Astrocyte of the hippocampus (primary cell): Measurements from ENCODE around the gene ZBTB43.

Experiments
- DNase-seq: peaks from one replicate; pipeline ENCODE4 v3.0.0; 2011; ENCODE audit warnings: low read depth, low spot score

The ZBTB43 gene

DNA sequence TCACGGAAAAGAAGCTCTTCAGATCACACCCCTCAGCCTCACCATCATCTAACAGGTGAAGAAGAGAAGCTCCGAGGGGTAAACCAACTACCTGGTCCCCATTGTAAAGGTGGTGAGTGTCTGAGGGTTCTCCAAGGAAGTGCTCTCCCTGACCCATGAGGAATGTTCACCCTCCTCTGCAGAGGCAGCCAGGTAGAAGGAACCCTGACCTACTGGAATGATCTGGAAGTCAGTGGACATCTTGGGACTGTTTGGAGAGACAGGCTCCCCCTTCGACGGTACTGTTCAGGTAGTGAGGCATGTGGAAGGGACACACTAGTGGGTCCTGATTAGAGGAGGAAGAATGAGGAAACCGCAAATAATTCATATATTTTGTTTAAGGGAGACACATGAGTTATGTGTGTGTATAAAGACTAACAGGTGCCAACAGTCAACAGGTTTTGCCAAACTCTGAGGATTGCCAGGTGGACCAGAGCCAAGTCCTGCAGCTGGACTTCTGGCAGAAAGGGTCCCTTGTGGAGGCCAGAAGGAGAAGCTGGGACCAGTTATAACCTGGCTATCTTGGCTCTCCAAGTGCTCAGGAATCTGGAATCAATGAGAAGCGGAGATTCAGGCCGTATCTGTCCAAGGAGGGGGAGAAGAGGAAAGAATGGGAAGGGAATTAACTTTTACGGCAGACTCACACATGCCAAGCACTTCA, 52.6 kb downstream of the ZBTB43 start:
- no peak for DNase-seq

GRCh38 chr9:126859111-126859510, 54.3 kb downstream of the ZBTB43 start:
- no peak for DNase-seq

DNA sequence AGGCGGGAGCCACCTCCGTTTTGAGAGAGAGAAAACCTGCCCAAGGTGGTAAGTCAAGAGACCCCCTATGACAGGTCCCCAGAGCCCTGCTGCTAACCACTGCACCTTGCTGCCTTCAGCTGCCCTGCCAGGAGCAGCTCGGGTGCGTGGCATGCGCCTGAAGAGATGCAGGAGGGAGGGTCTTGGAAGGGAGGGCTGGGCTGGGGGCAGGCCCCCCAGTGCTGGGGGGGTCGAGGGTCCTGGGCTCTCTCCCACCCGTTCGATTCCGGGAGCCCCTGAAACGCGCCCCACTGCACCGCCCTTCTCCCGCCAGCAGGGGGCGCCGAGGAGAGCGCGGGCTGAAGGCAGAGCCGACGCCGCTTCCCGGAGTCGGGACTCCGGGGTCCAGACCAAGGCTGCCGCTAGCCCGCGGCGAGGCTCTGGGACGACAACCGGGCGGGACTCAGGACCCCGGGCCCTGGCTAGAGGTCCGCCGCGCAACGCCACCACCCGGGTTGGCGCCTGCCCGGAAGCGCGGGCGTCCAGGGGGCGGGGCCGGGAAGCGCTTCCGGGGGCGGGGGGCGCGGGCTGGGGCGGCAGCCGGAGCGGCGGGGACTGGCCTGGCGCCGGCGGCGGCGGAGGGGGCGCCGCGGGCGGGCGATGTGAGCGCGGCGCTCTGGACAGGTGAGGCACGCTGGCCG, 55.4 kb downstream of the ZBTB43 start, which contains the start of gene ZBTB34:
Gene ZBTB34 (plus strand): TSS at position 563 of the 680 bp plus-strand sequence. CDS start 18,761 bp downstream, outside the sequence.
- DNase-seq = peak; percentile 81

DNA sequence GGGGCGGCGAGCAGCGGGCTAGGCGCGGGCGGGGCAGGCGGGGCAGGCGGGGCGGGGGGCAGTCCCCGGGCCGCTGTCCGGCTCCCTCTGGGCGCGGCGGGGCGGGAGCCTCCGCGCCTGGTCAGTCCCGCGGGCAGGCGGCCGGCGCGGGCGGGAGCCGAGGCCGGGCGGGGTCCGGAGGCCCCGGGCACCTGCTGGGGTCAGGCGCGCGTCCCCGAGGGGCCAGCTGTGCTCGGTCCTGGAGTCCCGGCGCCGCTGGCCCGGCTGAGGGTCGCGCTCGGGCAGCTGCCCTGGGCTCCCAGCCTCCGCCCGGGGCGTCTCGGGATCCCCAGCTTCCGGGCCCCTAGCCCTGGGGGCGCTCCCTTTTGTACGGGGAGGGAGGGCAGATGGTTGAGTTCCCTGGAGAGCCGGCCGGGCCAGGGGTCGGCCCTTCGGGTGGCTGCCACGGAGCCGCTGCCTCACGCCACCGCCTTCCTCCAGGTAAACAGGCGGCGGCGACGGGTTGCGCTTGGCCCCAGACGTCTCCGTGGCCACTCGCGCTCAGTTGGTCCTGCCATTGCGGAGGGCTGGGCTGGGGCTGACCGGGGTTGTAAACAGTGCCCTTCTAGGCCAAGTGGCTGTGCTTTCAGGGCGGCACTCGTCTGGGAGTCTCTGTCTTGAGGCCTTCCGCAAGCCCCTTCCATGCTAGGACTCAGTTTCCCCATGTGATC, 56.1 kb downstream of the ZBTB43 start:
- DNase-seq = peak; percentile 52

DNA sequence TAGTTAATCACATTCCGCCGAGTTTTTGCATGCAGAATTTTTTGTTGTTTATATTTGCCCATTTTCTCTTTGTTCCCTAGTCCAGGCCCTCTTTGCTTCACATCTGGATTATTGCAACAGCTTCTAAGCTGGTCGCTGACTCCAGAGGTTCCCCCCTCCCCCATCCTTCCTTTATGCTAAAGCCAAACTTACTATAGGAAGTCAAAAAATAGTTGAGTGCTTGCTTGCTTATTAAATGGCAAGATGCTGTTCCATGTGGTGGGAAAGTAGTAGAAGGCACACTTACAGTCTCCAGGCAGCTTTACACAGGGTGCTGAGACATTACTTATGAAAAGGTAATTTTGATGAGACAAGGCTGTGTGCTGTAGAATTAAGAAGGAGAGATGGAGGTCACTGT, 56.9 kb downstream of the ZBTB43 start:
- DNase-seq = no peak

DNA sequence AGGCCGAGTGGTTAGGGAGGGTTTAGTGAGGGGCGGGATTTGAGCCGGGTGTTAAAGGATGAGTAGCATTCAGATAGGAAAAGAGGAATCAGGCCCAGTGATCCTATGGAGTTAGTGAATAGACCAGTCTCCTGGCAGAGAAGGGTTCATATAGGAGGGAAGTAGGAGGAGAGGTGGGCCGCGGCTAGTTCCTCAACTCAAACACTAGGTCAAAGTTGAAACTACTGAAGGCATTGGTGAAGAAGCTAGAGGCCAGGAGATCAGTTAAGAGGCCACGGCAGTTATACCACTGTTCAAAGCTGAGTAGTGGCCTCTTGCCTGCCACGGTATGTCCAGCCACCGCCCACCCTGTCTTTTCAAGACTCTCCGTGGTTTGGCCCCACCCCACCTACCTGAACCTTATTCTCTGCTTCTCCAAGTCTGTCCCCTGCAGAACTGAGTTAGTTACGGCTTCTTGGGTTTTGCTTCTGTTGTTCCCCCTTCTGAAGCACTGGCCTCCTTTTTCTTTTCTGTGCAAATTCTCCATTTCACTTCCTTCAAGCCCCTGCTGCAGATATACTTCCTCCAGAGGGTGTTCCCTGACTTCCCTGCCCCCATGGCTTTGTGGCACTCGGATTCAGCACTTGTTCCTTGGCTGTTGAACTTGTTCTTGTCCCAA, 57.4 kb downstream of the ZBTB43 start:
- no peak for DNase-seq

GRCh38 chr9:126864771-126865170, 59.9 kb downstream of the ZBTB43 start:
- DNase-seq = no peak

DNA sequence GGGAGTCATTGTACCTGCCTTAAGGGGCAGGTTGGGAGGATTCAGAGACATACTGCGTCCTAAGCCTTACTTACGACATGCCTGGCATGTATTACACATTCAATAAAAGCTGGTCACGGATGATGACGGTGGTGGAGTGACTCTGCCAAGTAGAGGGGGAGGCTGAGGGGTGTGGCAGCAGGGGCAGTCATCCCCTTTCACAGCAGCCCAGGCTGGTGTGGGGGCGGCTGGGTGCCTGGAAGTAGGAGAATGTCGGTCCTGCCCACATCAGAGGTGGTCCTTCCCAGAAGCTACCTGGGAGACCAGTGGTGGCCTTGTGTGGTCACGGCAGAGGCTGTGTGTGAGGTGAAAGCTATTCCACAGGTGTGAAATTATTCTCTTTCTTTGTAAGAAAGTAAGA, 64.5 kb downstream of the ZBTB43 start:
- no peak for DNase-seq

DNA sequence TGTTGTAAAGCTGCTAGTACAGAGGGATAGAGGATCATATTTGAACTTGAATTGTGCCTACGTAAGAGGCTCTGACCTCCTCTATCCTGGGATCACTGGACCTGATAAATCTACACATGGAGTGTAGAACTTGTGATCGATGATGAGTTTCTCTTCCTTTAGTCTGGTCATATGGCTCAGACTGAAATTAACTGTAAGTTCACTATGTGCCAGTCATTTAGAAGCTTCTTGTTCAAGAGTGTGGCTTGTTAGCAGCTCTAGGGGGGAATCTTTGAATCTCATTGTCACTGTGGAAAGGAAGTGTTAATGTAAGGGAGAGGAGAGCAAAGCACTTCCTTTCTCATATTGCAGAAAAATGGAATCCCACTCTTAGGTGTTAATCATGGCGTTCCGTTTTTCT, 67.7 kb downstream of the ZBTB43 start:
- DNase-seq = no peak

DNA sequence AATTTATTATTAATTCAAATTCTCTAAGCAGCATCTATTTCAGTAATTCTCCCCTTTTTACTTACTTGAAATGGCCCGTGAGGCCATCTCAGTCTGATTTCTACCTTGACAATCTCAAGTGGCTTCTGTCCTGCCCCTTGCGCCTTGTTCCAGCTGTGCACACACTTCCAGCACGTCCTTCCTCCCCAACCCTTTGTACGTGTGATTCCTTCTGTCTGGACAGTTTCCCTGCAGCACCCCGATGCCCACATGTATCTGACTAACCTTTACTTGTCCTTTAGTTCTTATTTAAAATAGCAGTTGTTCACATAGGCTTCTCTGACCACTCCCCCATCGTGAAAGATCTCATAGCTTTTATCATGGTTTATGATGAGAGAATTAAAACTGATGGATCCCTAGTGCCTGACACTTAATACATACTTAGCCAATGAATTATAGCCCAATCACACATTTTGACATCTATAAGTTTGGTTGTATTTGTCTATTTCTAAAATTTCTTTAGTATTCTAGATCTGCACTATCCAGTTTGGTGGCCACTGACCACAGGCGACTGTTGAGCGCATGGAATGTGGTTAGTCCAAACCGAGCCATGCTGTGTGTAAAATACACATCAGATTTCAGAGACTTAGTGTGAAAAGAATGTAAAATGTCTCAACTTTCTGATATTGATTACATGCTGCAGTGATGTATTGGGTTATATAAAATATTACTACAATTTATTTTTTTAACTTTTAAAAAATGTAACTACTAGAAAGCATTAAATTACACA, 69.9 kb downstream of the ZBTB43 start:
- peak; percentile 46 for DNase-seq

DNA sequence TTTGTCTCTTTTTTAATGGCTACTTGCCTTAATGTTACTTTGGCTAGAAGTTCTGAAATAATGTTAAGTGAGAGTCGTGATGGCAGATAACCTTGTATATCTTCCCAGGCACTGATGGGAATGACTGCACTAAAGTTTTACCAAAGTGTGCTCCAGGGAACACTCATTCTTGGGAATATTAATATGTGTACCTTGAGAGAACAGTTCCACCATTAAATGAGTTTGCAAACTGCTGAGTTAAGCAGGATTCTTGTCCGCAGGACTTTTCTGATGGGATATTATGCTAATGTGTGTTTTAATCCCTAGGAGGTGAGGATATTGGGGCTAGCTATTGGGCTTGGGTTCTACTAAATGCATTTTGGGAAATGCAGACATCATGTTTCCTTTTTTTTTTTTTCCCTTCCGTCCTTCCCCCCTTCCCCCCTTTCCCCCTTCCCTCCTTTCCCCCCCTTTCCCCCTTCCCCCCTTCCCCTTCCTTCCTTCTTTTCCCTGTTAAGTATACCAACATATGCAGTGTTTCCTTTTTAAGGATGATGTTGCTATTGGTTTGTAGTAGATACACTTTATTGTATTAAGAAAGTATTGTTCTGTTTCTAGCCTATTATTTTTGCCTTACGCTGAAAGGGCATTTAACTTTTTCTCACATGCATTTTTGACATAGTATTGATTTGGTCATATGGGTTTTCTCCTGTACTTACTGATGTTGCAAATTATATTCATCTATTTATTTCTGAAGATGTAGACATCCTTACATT, 71.1 kb downstream of the ZBTB43 start:
- no peak for DNase-seq

DNA sequence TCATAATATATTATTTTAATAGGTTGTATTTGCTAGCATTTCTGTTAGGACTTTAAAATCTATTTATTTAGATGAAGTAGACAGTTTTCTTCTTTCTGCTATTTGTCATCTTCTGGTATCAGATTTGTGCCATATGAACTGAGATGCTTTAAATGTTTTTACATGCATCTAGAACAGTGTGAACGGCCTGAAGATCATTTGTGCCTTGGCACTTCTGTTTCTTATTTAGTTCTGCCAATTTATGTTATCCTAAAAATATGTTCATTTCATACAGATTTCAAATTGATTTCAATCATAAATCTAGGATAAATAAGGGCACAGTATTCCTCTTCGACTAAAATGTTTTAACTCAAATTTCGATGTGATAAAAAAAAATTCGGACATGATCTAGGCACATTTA, 71.7 kb downstream of the ZBTB43 start:
- DNase-seq = no peak

GRCh38 chr9:126877418-126877817, 72.6 kb downstream of the ZBTB43 start:
- DNase-seq = no peak

DNA sequence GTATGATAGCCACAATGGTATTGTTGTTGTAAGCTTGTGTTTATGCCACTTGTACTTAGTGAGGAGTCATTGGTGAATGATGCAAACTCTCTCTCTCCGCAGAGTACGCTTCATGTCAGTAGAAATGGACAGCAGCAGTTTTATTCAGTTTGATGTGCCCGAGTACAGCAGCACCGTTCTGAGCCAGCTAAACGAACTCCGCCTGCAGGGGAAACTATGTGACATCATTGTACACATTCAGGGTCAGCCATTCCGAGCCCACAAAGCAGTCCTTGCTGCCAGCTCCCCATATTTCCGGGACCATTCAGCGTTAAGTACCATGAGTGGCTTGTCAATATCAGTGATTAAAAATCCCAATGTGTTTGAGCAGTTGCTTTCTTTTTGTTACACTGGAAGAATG, 74.4 kb downstream of the ZBTB43 start:
- DNase-seq = no peak

GRCh38 chr9:126880226-126880946, 75.5 kb downstream of the ZBTB43 start:
- no peak for DNase-seq

DNA sequence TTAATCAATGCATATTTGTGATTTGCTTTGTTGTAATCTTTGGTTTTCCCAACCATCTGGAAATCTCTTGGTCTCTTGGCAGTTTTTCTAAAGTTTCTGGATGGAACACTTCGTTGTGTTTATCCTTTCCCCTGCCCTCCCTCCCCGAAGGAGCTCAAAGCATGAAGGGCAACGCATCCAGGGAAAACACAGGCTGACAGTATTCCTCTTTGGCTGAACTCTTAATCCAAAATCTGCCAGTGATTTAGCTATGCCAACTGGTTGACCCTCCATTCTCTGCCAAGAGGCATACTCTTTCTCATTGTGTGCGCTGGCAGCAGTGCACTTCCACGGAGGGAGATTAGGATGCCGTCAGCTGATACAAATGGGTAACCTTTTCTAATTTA, 76.1 kb downstream of the ZBTB43 start:
- no peak for DNase-seq

DNA sequence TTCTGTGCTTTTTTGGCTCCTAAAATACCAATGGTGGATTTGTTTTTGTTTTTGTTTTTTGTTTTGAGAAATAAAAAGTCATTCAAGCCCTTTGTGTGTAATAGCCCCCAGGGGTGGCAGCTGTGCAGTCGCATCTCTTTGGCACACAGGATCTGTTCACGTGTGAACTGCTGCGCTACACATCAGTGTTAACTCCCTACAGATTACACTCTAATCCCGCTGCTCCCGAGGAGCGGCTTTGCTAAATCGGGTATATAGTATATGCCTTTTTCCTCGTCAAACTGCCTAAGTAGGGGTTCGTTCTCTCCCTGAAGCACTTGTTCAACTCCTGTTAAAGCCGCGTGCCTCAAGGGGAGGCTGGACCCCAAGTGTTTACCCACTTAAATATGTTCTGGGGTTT, 77.9 kb downstream of the ZBTB43 start:
- DNase-seq = no peak

- peak; percentile 58 for DNase-seq
Observed at GRCh38 chr9:126883636-126884035, 78.8 kb downstream of the ZBTB43 start.

- DNase-seq = no peak
Observed at GRCh38 chr9:126885131-126885641, 80.3 kb downstream of the ZBTB43 start.
